Endothelial cell of umbilical vein (primary cell): ENCODE results near the gene CLEC4D.

Source experiments
- EZH2 ChIP-seq: IDR thresholded peaks from 2 replicates; pipeline ENCODE4 v1.6.1; 2012; ENCODE audit warnings: borderline replicate concordance, low read depth, mild to moderate bottlenecking, moderate library complexity, low read length, inconsistent platforms; ENCODE audit not compliant: severe bottlenecking
- FOS ChIP-seq: IDR thresholded peaks from 2 replicates; pipeline ENCODE4 v1.6.1; 2011; ENCODE audit warnings: mild to moderate bottlenecking, low read length, moderate library complexity, borderline replicate concordance; ENCODE audit not compliant: insufficient read depth
- TF ChIP-seq, protein P1 (sequence below), 2 donors: IDR thresholded peaks; 1 replicate in 1 of 2; 2 replicates in 1 of 2; pipeline ENCODE4 v1.5.1; 2011; ENCODE audit warnings: low read length in 2 of 2, mild to moderate bottlenecking in 2 of 2, moderate library complexity in 2 of 2, control low read depth in 1 of 2, inconsistent platforms in 1 of 2, low read depth in 1 of 2; ENCODE audit not compliant: insufficient read depth in 1 of 2; ENCODE audit errors: extremely low read depth in 1 of 2

DNA sequence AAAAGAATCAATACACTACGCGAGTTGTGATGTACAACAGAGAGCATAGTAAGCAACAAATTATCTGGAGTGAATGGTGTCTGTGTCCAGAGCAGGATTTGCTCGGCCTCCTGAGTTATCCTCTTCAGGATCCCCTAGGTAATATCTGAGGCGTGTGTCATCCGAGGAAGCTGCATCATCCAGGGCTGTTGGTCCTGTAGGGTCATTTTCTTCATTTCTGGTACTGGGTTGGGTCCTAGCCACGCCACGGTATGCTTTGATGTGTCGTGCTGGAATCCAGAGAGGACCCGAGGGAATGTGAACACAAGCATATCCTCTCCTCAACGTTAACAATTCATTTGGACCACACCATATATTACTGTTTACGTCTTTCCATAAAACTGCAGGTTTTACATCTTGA lies 46.4 kb downstream of the CLEC4D start:
- TF ChIP-seq, protein P1, sequence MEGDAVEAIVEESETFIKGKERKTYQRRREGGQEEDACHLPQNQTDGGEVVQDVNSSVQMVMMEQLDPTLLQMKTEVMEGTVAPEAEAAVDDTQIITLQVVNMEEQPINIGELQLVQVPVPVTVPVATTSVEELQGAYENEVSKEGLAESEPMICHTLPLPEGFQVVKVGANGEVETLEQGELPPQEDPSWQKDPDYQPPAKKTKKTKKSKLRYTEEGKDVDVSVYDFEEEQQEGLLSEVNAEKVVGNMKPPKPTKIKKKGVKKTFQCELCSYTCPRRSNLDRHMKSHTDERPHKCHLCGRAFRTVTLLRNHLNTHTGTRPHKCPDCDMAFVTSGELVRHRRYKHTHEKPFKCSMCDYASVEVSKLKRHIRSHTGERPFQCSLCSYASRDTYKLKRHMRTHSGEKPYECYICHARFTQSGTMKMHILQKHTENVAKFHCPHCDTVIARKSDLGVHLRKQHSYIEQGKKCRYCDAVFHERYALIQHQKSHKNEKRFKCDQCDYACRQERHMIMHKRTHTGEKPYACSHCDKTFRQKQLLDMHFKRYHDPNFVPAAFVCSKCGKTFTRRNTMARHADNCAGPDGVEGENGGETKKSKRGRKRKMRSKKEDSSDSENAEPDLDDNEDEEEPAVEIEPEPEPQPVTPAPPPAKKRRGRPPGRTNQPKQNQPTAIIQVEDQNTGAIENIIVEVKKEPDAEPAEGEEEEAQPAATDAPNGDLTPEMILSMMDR (IDR thresholded peaks at IDR 0.05; ENCODE audit: extremely low read depth in 1 of 2, insufficient read depth in 1 of 2, low read depth in 1 of 2, low read length in 2 of 2), result no peak
- TF ChIP-seq EZH2 (no peak), FOS (no peak)
